CD4-positive, alpha-beta T cell treated with Interleukin-10 for 1 hour (primary cell): ENCODE measurements around the gene CAMK2G.
"Not testable (repeated sequence)": the region's sequence is repeated elsewhere in the genome, so short reads cannot be mapped to it uniquely, and the experiment has no call there.

Experiments used
- DNase-seq: peaks from one replicate; pipeline ENCODE4 v3.0.0-alpha.2; 2020

CAMK2G gene

GRCh38 chr10:73874267-73875138, at the start of gene CAMK2G:
TSS of gene CAMK2G (minus strand) at chr10:73874555. CDS start at chr10:73874461, 94 bp downstream.
- DNase-seq, result peak; percentile 87

GRCh38 chr10:73922864-73923133, 48.4 kb upstream of the CAMK2G start:
- DNase-seq, result no peak

- DNase-seq, result peak; percentile 63
Observed at GRCh38 chr10:73922007-73922863, 47.9 kb upstream of the CAMK2G start.

GRCh38 chr10:73920089-73920488, 45.7 kb upstream of the CAMK2G start:
- DNase-seq, result no peak

- not testable (repeated sequence) for DNase-seq
Observed at GRCh38 chr10:73919481-73919880, 45.1 kb upstream of the CAMK2G start.

GRCh38 chr10:73917566-73918305, 43.4 kb upstream of the CAMK2G start:
- DNase-seq, result no peak

GRCh38 chr10:73916761-73917470, 42.6 kb upstream of the CAMK2G start:
- no peak for DNase-seq

GRCh38 chr10:73915206-73915851, 41.0 kb upstream of the CAMK2G start:
- DNase-seq, result no peak

- DNase-seq, result no peak
Observed at GRCh38 chr10:73914036-73914435, 39.7 kb upstream of the CAMK2G start.

GRCh38 chr10:73911553-73912004, 37.2 kb upstream of the CAMK2G start:
- no peak for DNase-seq

GRCh38 chr10:73910764-73911552, 36.6 kb upstream of the CAMK2G start, which contains the start of gene PLAU:
TSS of gene PLAU (plus strand) at chr10:73911132. CDS start at chr10:73911556, 424 bp downstream.
- DNase-seq, result peak; percentile 33

GRCh38 chr10:73910401-73910763, 36.0 kb upstream of the CAMK2G start:
- DNase-seq, result no peak

GRCh38 chr10:73909540-73910115, 35.3 kb upstream of the CAMK2G start:
- no peak for DNase-seq

- peak; percentile 47 for DNase-seq
Observed at GRCh38 chr10:73908853-73909539, 34.6 kb upstream of the CAMK2G start.

- peak; percentile 20 for DNase-seq
Observed at GRCh38 chr10:73907841-73908517, 33.6 kb upstream of the CAMK2G start.

- no peak for DNase-seq
Observed at GRCh38 chr10:73906524-73907447, 32.4 kb upstream of the CAMK2G start.

- no peak for DNase-seq
Observed at GRCh38 chr10:73905256-73906020, 31.1 kb upstream of the CAMK2G start.
